HG02571 (cell line): ENCODE measurements around the gene HOXA11.

ENCODE experiments used
- ATAC-seq: cut with Tn5 transposase; IDR thresholded peaks from one replicate; pipeline ENCODE4 v1.9.1; 2021; ENCODE audit warnings: mild to moderate bottlenecking, moderate library complexity; ENCODE audit not compliant: unreplicated experiment

The HOXA11 gene

DNA sequence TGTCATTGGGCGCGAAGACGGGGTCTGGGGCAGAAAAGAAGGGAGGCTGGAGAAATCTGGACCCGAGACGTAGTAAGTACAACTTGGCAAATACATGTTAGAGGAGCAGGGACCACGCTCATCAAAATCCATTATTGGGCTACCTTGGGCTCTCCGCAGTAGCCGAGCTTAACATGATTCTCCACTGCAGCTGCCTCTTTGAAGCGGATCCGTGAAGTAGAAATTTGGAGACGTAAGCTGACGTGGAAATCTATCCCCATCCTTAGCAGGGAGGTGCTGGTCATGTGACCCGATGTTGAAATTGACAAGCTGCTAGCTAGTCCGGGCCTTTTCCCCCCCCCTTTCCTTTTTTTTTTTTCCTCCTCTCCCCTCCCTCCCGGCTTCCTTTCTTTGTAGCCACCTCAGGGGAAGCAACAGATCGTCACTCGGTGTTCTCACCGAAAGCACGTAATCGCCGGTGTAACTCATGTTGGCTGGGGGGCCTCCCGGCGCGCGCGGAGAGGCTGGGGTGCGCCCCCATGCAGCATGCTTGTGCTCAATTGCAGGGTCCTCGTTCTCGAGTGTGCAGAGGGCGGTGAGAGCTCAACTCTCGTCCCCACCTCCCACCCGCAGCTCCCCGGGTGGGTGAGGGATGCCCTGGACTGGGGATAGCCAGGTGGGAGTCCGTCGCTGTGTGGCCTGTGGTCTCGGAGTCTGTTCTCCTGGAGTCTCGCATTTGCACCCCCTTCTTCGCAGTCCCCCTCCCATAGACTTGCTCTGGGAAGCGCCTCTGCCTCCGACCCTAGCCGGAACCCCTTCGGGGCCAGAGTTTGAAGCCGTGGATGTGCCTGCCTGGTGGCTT is at the start of gene HOXA11:
TSS of gene HOXA11 (minus strand) at position 220 of the 841 bp plus-strand sequence. CDS start at position 132, 88 bp downstream.
- ATAC-seq, result no peak

DNA sequence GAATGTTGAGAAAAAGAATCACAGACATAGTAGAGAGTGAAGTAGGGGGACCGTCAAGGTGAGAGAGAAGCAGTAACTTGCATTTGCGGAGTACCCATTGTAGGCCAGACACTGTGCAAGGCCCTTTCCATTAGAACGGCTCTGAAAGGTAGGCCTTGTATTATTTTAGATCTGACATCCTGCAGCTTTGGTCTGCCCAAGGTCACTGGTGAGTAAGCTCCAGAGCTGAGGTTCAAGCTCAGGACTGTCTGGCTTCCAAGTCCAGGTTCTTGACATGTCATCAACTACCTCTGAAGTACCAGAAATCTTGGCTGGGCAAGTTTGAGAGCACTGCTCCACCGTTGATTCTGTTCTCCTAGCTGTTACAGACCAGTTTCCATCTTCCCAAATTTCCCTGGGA is 44.4 kb upstream of the HOXA11 start:
- ATAC-seq, result no peak

DNA sequence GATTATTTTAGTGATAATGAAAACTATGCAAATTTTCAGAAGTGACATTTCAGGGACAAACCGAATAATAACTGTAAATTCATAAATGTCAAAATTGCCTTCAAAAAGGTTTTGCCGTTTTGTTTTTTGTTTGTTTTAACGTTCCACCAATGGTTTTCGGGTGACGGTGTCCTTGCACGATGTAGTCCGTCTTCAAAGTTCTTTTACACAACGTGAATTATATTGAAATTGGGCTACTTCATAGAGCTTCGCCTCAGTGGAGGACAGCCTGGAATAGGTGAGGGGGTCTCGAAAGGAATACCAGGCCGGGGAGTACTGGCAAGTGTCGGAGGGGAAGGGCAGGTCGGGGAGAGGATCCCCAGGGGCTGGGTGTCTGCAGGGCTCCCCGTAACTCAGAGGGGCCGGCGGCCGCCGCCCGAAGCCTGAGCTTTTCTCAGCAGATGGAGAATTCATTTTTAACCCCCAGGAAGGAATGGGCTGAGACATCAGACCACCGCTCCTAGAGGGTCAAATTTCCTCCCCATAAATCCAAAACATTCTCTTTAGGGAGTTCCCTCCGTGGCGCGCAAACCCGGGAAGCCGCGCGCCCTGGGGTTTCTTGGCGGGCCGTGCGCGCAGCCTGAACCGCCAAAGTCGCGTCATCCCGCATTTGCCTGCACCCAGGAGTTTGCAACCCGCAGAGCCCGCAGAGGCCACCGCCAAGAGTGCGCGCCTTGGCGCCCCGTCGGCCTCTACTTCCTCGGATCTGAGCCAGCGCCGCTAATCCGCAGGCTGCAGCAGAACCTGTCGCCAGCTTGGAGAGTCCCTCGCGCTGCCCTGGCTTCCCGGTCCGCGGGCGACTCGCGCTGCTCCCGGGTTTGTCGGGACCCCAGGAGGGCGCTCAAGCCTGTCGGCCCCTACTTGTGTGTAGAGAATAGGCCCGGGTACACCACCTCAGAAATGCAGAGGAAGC is 40.2 kb upstream of the HOXA11 start:
- ATAC-seq, result no peak

DNA sequence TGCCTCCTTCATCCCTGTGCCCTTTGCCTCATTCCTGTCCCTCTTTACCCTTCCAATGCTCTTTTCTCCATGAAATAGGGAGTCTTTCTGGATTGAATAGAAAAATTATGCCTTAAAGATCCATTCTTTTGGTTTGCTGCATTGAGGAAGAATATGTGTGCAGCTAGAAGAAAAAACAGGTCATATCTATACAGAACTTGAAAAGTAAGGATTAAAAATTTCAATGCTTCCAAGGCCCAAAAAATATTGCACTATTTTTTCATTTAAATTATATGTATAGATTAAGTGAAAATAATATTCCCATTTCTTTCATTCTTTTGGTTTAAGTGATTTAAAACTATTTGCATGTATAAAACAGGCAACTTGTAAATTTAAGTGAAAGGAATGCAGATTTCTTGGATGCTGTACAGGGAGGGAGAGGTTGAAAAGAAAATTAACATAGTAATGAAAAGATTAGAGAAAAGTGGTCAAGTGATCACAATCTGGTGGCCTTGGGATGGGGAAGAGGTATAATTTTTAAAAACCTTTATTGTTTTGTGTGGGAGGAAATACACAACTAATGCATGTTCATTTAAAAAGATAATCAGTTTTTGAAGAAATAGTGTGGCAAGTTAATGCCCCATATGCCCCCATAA is 39.0 kb upstream of the HOXA11 start:
- ATAC-seq, result no peak

DNA sequence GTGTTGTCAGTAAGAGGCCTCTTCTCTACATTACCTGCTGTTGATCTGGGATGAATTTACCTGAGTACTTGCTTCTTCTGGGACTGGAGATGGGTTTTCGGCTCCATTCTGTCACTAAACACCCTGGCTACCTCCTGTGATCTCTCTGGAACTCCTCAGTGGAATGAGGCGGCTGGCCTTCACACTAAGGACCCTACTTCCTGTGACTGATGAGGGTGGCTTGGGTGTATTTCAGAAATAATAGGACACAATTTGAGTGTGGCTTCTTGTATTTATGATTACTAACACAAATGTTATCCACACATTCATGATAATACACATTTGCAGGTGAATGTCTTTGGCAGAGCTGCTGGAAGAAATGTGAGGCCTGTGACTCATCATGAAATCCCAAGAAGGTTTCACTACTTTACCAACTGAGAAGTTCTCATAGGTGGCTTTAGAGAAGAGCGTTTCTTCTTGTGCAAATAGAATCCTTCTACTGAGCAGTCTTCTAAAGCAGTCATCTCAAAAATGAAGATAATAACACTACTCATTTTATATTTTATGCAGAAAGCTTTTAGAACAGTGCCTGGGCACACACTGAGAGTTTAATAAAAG is 36.3 kb upstream of the HOXA11 start:
- no peak for ATAC-seq

DNA sequence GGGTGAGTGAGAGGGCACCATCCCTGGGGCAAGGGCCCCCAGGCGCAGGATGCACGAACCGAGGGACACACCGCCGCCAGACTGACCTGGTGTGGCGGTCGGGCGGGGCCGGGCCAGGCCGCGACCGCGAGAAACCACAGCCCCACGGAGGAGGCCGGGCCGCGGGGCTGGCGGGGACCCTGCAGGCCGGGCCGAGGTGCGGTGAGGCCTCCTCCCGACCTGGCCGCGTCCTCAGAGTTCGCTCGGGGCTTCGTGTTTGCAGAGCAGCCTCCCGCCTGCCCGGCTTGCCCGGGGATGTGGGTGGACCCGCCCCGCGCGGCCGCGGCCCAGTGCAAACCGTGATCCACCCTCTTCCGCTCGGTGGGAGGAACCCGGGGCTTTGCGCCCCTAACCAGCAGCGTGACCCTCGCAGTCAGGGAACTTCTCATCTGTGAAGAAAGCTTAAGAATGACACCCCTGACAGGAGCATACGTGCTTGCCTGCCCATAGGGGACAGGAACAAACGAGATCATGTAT is 35.5 kb upstream of the HOXA11 start:
- no peak for ATAC-seq

DNA sequence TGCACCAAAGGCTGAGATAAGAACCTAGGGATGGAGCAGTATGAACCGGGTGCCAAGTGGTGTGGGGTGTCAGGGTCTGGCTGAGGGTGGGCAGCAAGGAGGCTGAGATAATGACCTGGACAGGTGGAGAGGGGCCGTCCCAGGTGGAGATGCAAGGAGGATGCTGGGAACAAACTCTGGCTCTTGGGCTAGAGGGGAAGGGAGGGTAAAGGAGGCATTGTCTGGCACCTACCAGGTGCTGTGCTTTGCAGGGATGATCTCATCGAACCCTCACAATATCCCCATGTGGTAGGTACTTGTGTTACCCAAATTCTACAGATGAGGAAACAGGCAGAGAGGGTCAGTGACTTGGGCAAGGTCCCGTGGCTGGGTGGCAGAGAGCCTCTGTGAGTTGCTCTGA is 34.8 kb upstream of the HOXA11 start:
- ATAC-seq, result no peak

DNA sequence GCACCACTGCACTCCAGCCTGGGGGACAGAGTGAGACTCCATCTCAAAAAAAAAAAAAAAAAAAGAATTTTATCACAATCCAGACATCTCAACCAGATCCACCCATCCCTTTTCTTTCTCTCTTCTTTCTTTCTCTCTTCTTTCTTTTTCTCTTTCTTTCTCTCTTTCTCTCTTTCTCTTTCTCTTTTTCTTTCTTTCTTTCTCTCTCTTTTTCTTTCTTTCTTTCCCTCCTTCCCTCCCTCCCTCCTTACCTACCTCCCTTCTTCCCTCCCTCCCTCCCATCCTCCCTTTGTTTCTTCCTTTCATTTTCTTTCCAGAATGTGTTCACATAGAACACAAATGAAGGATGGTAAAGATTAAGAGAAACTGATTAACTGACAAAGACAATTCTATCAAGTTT is 32.9 kb upstream of the HOXA11 start:
- ATAC-seq, result no peak

DNA sequence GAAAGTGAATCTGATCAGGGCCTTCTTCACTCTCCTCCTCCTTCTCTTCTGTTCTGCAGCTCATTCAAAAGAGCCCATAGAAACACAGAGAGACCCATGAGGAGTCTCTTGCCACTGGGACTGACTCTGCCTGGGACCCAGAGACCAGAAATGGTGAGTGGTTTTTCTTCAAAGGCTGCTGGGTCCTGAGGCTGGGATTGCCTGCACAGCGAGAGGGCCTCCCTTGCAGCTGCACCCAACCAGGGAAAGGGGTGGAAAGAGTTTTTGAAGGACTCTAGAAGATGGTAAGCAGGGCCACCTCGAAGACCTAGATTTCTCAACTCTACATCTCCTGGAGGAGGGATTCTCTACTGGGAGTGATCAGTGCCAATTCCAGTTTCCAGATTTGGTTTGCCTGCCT is 30.3 kb upstream of the HOXA11 start:
- no peak for ATAC-seq

DNA sequence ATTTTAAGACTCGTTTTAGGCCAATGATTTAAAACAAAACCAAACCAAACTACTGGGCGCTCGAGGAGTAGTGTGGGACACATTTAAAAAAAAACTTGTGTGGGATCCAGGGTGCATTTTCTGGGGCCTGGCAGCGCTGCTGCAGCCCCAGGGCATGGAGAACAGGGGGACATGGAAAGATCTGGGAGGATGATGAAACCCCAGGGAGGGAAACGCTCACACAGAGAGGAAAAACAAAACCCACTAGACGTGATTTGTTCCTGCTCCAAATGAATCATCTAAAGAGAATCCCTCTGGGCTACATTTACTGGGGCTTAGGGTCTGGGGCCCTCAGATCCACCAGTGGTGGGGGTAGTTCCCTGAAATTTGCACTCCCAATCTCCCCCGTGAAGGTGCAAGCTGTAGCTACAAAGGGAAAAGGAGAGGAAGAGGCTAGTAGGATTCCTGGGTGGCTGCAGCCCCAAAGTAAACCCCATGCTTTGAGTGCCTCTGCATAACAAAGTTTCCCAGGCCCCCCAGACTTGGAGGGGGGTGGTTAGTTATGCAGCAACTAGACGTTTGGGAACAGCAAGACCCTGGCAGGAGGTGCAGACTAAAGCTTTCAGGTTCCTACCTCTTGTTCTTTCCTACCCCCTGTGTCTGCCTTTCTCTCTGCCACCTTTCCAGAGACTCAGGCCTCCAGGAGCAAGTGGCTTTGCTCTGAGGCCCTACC is 29.4 kb upstream of the HOXA11 start:
- ATAC-seq, result no peak

DNA sequence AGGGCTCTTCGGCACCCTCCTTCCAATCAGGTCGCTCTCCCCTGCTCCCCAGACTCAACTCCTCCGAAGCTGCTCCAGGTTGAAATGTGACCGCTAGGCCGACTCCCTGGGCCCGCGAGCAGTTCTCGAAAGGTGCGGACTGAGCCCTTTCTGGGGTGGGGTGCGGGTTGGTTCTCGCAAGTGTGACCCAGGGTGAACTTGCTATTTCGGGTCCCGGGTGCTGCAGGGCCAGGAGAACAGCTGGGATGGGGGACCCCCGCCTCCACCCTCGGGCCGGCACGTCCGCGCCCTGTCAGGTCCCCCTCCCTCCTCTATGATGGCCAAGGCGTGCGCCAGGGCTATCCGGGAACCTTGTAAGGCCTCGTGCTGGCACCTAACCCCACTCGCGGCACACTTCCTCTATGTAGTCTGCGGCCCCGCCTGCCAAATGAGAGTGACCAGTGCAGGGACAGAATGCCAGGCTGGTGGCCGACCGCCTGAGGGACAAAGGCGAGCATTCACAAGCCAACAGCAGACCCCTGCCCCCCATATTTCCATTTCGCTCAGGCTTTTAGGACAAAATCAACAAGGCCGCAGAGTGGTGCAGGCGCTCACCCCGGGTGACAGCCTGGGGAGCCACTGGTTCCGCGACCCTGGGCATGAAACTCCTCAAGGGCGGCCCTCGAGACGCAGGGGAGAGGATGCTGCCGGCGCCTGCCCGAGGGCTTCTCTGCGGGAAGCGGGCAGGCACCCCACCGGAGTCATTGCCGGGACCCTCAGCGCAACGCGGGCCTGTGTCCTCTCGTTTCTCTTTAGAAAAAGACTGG is 28.6 kb upstream of the HOXA11 start:
- ATAC-seq, result no peak

DNA sequence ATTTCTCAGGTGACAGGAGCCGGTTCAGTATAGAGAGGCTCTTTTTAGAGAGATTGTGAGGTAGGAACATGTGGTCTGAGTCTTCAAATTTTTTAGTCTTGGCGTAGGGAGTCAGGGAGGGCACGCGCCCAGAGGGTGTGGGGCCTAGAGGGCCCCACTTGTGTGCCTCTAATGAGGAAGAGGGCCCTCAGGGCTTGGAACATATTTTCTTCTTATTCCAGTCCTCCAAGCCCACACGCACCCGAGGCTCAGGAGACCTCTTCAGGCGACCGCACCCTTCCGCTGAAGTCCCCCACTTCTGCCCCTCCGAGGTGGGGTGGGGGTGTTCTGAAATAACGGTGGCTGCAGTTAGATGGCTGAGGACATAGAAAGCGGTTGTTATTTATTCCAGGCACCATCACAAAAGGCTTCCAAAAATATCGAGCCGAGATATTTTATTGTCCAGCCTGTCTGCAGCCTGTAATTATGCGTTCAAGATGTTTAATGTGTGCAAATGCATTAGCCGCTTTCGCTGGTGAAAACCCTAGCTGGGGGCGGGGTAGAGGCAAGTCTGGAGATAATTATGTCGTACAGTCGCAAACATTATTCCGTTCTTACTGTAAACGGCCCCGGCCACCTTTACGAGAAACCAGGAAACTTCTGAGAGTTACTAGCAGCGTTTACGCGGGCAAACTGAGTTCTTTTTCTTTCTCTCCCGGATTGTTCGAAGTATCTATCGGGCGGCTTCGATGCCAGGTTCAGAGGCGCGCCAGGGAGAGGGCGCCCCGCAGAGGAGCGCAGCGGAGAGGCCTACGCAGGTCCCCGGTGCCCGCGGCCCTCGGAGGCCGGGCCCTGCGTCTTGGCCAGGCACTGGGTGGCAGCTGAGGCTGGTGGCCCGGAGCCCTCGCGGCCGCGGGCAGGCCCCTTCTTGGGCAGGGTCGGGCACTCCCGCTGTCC is 27.7 kb upstream of the HOXA11 start:
- ATAC-seq, result no peak

DNA sequence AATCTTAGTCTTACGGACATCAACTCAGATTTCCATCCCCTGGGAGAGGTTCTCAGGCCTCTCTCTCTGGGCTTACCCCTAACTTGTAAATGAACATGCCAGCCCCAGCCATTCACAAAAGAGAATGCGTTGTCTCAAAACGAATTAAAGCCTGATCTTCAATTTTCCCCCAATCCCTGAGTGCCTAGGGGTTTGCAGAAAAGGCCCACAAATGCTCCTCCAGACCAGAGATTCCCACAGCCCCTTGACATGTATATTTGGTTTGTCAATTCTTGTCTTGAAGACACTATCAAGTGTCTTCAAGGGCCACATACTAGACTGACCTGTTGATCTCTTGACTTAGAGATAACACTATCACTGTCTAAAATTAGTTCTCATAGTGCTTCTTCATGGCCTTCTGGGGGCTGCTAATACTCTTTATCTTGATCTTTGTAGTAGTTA is 26.8 kb upstream of the HOXA11 start:
- no peak for ATAC-seq

DNA sequence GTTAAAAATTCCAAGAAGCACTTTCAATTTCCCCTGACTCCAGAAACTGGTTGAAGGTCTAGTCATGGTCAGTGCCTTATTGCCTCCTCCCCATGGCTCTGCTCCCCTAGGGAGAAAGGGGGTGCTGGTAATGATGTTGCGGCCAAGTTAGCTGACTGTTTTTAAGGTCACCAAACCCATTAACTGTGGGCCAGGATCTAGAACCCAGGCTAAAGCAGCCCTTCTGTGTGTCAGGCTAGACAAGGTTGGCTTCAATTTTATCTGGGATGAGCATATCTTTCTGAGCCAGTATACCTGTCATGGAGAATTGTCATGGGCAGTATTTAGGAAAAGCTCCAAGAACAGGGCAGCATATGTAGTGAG is 26.0 kb upstream of the HOXA11 start:
- ATAC-seq, result no peak

DNA sequence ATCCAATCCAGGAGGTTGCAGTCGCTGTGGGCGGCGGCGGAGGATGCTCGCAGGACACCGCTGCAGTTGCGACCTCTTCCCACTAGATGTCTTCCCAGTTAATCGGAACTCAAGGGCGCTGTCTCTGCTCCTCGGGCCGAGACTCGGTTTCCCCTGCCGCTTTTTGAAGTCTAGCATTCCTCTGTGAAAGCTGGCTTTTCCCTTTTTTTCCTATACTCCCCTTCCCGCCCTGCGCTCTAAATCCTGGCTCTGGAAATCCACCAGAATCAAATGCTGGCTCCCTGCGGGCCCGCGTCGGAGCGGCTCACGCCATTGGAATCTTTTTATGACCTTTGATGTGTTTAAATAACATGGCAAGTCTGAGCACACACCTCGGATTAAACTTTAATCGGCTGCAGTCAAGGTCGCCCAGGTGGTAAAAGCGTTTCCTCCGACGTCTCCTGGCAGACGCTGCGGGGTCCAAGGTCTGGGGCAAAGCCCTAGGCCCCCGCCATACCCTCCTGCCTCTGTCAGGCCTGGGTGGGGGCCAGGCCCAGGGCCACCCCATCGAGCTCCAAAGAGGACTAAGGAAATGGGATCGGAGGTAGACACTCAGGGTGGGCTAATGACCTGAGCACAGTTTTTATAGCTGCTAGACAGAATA is 25.5 kb upstream of the HOXA11 start:
- no peak for ATAC-seq

DNA sequence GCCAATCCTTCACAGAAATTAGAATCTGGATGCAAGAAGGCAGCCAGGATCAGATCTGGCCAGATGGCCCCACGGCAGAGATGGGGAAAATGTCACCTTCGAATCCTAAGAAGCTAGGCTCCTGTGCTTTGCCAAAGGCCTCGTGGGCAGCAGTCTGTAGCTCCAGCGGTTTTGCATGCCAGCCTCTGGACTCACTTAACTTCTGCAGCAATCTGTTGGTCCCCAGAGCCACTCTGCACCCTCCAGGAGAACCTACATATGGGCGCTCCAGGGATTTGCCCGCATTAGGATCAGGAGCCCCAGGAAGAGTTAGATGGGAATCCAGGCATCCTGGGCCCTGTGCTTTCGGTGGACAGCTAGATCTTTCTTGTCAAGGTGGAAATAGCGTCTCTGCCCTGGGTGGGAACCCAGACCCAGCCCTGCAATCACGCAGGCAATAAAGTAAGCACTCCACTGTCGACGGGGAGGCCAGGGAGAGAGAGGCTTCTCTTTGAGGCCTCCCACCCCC is 25.0 kb upstream of the HOXA11 start:
- ATAC-seq, result no peak

DNA sequence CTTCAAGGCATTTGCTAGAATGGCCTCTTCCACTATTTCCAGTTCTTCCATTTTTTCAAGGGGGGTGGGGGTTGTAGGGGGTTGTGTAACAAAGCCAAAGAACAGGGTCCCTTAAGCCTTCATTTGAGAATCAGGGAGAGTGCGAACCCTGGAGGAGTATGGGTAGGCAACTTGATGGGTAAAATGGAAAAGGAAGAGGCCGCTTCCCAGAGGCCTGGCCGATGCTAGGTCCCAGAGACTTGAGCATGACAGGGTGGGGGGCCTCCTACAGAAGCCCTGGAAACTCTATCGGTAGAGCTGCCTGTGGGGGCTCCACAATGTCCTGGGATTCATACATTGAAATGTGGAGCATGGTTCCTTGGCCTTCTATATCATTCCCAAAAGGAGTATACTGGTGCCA is 24.0 kb upstream of the HOXA11 start:
- no peak for ATAC-seq
